Measurements from ENCODE around the gene LYZ.

GRCh38 chr12:69355363-69356028 lies 7.3 kb downstream of the LYZ start:
- TF ChIP-seq EZH2phosphoT487 (IDR thresholded peaks at IDR 0.05; ENCODE audit: low read length): no peak
- TF ChIP-seq CTCF (IDR thresholded peaks at IDR 0.05; ENCODE audit: low read length): no peak

Measured in MM.1S (cell line).